B cell (primary cell): ENCODE data around the gene IGHMBP2.

Source experiments
- EZH2 ChIP-seq: IDR thresholded peaks from 2 replicates; pipeline ENCODE4 v1.6.1; 2012; ENCODE audit warnings: borderline replicate concordance, low read depth, mild to moderate bottlenecking, moderate library complexity, low read length; ENCODE audit not compliant: insufficient read depth, poor library complexity, severe bottlenecking
- TF ChIP-seq, protein P1 (sequence below): fragments of 200-600 bp; IDR thresholded peaks from one replicate; pipeline ENCODE4 v1.8.0; 2022; ENCODE audit warnings: antibody characterized with exemption, mild to moderate bottlenecking

DNA sequence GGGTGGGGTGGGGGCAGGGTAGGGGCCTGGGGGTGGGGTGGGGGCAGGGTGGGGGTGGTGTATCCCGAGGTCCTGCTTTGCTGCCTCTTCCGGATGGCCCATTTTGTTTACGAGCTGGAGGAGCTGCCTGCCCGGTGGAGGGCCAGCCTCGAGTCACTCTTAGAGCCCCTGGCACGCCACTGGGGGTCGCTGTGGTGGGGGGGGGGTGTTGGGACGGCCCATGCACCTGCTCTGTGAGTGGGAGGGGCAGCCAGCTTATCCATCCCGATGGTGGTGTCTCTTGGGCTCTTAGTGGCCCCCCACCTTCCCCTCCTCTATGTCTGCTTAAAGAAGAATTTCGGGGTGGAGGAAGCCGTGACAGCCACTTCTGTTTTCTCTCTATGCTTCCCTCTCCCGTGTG is 52.5 kb downstream of the IGHMBP2 start:
- TF ChIP-seq, protein P1, sequence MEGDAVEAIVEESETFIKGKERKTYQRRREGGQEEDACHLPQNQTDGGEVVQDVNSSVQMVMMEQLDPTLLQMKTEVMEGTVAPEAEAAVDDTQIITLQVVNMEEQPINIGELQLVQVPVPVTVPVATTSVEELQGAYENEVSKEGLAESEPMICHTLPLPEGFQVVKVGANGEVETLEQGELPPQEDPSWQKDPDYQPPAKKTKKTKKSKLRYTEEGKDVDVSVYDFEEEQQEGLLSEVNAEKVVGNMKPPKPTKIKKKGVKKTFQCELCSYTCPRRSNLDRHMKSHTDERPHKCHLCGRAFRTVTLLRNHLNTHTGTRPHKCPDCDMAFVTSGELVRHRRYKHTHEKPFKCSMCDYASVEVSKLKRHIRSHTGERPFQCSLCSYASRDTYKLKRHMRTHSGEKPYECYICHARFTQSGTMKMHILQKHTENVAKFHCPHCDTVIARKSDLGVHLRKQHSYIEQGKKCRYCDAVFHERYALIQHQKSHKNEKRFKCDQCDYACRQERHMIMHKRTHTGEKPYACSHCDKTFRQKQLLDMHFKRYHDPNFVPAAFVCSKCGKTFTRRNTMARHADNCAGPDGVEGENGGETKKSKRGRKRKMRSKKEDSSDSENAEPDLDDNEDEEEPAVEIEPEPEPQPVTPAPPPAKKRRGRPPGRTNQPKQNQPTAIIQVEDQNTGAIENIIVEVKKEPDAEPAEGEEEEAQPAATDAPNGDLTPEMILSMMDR = peak; percentile 27
- TF ChIP-seq EZH2 = no peak
